Activated CD4-positive, alpha-beta T cell treated with anti-CD3 and anti-CD28 coated beads, Interleukin-10, Interleukin-2, amounts not matched to agents 100 ng/mL and 50 ng/mL, durations not matched to agents 16 hours and 8 hours (primary cell): ENCODE data around the gene CCDC87.
"Not testable (repeated sequence)": the region's sequence is repeated elsewhere in the genome, so short reads cannot be mapped to it uniquely, and the experiment has no call there.

ENCODE experiments used
- DNase-seq: peaks from one replicate; pipeline ENCODE4 v3.0.0-alpha.2; 2020

Gene CCDC87

DNA sequence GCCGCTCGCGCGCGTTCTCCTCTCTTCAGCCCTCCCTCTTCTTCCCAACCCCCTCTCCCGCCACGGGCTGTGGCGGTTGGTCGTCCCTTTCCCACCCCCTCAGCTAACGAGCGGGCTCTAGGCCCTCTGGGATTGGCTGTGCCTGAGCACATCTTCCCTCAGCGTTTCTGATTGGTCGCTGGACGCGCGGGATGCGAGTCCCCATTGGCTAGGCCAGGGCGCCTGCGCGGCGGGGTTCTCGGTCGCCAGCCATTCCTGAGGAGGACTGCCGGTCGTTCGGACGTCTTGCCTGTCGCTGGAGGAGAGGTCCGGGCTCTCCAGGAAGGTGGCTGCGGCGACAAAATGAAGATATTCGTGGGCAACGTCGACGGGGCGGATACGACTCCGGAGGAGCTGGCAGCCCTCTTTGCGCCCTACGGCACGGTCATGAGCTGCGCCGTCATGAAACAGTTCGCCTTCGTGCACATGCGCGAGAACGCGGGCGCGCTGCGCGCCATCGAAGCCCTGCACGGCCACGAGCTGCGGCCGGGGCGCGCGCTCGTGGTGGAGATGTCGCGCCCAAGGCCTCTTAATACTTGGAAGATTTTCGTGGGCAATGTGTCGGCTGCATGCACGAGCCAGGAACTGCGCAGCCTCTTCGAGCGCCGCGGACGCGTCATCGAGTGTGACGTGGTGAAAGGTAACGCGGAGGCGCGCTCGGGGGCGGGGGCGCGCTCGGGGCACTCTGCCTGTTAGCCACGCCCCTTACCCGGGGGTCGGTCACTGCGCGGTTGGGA, 23.7 kb upstream of the CCDC87 start, which contains the start of gene RBM14:
Gene RBM14 (plus strand): TSS at position 252 of the 776 bp plus-strand sequence. CDS start 91 bp downstream, at position 343.
- peak; percentile 100 for DNase-seq

DNA sequence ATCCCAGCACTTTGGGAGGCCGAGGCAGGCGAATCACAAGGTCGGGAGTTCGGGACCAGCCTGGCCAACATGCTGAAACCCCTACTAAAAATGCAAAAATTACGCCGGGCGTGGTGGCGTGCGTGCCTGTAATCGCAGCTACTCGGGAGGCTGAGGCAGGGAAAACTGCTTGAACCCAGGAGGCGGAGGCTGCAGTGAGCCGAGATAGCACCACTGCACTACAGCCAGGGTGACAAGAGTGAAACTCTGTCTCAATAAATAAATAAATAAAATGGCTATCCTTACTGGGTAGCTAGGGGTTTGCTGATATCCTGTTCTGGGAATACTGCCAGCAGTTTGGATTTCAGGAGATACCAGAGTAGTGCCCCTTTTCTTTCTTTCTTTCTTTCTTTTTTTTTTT, 21.2 kb upstream of the CCDC87 start:
- no peak for DNase-seq

DNA sequence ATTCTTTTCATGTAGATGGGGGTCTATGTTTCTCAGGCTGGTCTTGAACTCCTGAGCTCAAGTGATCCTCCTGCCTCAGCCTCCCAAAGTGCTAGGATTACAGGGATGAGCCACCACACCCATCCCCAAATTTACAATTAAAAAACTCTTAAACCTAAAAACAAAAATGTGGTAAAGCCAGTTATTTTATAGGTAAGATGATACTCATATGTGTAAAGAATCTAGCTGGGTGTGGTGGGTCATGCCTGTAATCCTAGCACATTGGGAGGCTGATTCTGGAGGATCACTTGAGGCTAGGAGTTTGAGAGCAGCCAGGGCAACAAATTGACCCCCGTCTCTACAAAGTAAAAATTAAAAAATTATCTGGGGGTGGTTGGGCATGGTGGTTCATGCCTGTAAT, 19.6 kb upstream of the CCDC87 start:
- DNase-seq: no peak

DNA sequence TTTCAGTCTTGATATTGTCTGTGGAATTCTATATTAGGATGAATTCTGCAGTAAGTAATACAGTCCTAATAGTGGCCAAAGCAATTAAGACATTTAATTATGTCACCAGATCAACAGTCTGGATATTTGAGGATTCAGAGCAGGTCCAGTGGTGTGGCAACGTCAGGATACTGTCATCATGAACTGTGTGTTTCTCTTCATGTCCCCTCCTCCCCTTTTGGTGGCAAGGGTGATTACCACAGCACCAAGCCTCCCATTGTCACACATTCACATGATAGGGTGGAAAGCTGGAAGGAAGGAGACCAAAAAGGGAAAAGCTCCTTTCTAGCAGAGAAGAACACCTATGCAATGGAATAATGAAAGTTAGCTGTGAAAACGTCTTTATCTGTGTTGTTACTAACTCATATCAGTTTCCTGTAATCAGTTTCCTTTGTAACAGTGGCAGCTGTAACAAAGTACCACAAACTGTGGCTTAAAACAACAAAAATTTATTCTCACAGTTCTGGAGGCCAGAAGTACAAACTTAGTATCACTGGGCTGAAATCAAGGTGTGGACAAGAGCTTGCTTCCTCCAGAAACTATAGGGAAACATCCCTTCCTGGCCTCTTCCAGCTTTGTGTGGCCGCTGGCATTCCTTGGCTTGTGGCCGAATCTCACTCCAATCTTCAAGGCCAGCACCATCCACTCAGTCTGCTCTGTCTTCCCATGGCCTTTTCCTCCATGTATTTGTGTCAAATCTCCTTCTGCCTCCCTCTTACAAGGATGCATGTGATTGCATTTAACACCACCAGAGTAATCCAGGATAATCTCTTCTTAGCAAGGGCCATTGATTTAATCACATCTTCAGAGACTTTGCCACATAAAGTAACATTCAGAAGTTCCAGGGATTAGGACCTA, 17.1 kb upstream of the CCDC87 start:
- DNase-seq: no peak

DNA sequence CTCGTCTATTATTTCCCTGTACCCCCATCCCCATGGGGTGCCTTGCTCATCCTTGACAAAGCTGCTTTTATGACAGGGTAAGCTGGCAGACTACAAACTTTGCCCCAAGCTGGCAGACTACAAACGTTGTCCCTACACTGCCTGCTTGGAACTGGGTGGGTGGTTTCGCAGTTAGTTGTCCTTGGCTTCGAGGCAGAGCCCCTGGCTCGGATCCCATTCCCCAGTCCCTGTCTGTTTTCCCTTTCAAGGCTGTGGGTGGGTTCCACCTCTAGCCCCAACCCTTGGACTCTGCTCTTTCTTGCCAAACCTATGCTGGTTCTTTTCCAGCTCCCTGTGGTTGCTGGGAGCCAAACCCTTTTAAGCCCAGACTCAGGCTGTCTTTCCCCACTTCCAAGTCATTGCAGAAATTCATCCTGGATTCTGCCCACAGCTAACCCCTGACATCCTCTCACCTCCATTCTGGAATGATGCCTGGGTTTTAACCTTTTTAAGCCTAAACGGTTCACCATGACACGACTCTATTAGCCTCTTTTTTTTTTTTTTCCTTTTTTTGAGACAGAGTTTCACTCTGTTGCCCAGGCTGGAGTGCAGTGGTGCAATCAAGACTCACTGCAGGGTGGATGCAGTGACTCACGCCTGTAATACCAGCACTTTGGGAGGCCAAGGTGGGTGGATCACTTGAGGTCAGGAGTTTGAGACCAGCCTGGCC, 14.4 kb upstream of the CCDC87 start:
- no peak for DNase-seq

DNA sequence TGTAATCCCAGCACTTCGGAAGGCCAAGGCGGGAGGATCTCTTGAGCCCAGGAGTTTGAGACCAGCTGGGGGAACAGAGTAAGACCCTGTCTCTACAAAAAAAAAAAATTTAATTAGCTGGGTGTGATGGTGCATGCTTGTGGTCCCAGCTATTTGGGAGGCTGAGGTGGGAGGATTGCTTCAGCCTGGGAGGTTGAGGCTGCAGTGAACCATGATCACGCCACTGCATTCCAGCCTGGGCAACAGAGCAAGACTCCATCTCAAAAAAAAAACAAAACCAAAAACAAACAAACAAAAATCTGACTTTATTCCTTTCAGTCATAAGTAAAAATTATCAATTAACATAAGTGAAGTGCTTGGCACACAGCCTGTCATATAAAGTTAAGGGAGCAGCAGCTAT, 13.7 kb upstream of the CCDC87 start:
- not testable (repeated sequence) for DNase-seq

DNA sequence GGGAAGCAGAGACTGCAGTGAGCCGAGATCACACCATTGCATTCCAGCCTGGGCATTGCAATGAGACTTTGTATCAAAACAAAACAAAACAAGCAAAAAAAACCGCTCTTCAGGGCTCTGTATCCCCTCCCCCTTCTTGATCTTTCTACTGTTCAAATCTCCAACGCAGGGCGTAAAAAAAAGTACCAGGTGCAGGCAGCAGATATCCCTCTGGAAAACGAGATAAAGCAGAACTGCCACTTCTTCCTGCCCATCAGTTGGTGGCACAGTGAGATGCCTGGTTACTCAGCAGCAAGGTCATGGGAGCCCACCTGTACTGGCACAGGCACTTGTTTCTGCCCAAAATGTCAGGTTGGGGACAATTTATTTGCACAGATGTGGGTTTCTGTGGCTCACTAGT, 11.3 kb upstream of the CCDC87 start:
- no peak for DNase-seq

DNA sequence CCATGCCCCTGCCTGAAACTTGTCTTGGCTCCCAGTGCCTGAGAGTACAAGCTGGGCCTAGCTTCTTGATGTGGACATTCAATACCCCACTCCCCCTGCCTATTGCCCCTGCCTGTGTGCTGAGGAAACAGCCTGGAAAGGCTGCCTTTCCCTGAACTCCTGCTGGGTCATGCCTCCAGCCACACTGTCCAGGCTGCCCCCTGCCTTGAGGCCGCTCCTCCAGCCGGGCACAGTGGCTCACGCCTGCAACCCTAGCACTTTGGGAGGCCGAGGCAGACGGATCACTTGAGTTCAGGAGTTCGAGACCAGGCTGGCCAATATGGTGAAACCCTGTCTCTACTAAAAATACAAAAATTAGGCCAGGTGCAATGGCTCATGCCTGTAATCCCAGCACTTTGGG, 10.2 kb upstream of the CCDC87 start:
- no peak for DNase-seq

DNA sequence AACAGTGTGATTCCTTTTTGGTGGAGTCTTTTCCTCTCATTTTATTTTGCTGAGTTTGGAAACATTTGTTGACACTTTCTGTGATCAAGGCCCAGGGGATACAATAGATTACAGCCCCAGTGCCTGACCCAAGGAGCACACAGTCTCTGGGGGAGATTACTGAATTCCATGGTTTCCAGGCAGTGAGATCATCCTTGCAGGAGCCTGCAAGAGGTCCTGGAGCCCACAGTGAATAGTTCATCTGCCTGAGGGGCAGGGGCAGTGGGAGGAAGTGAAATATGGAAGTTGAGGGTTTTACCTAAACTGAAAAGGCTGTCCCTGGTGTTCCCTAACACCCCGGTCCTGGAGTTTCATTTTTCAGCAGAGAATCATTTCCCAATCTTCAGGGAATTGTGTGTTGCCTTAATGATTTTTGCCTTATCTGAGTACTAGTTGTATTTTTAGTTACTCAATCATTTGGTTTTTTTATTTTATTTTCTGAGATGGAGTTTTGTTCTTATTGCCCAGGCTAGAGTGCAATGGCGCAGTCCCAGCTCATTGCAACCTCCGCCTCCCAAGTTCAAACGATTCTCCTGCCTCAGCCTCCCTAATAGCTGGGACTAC, 7.9 kb upstream of the CCDC87 start:
- no peak for DNase-seq

DNA sequence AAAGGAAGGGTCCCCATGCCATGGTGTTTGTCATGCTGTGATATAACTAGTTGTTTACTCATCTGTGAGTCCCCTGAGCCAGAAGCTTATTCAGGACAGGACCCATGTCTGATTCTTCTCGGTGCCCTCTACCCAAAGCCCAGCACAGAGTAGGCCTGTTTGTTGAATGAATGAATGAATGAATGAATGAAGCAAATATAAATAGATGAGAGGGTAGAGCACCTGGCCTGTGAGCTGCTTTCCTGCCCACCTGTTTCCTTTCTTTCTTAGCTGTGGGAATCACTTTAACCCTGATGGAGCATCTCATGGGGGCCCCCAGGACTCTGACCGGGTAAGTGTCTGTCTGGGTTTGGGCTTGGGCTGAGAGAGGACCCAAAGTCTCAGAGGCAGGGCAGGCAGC, 7.4 kb upstream of the CCDC87 start:
- no peak for DNase-seq

DNA sequence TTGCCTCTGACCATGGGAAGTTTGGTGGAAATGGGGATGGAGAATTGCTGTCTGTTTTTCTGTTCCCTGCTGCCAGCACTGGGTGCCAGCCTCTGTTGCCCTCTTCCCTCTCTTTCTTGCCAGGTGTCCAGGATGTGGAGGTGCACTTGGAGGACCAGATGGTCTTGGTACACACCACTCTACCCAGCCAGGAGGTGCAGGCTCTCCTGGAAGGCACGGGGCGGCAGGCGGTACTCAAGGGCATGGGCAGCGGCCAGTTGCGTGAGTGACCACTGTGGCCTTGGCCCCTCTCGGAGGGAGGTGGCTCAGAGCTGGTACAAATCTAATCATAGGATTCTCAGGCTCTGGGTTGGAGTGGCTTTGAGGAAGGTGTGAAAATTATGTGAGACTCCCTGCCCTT, 6.1 kb upstream of the CCDC87 start:
- no peak for DNase-seq

DNA sequence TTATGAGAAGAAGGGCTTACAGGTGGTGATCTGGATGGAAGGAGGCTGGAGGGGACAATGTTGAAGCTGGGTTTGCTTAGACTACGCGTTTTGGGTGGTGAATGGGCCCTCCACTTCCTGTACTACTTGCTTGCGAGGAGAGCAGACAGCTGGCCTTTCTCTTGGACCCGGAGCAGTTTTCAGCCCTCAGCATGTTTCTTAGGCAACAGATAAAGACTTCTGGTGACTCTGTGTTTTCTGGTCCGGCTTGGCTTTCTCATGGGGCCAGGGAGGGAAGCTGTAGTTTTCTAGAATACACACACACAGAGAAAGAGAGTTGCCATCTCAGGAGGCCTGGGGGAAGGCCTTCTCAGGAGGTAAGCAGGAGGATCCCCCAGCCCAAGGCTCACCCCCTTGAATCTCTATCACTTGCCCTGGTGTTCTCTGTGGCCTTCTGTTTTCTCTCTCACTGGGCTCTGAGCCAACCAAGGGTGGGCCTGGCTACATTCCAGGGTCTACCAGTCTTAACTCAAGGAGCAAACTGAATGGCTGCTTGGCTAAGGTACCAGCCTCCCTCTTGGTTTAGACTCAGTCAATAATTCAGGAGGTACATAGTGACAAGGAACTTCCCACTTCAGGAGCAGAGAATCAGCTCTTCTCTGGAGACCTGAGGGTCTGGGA, 2.5 kb upstream of the CCDC87 start:
- DNase-seq: no peak

DNA sequence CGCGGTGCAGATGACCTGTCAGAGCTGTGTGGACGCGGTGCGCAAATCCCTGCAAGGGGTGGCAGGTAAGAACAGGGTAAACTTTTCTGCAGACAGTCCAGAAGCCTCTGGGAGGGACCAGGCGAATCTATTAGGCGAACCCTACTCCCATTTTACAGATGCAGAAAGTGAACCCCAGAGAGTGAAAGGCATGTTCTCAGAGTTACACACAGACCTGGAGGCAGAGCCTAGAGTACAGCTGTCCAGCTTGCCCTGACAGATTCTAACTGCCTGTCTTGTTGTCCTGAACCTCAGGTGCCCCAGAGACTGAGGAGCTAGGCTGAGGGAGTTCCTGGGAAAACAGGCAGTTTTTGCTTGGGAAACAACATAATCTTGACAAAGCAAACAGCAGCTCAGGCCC, 787 bp upstream of the CCDC87 start:
- no peak for DNase-seq

DNA sequence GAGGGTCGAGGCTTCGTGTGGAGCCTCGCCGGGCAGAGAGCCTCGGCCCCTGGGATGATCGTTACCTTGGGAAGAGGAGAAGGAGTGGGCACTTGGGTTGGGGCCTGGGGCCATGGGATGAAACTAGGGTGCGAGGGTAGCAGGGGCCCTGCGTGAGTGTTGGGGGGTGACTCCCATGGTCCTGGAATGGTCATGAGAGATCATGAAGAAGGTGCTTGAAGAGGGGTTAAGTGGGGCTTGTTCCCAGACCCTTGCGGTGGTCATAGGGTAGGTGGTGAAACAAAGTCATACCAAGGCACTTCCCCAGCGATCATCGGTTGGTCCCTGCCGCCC, 406 bp upstream of the CCDC87 start:
- no peak for DNase-seq

DNA sequence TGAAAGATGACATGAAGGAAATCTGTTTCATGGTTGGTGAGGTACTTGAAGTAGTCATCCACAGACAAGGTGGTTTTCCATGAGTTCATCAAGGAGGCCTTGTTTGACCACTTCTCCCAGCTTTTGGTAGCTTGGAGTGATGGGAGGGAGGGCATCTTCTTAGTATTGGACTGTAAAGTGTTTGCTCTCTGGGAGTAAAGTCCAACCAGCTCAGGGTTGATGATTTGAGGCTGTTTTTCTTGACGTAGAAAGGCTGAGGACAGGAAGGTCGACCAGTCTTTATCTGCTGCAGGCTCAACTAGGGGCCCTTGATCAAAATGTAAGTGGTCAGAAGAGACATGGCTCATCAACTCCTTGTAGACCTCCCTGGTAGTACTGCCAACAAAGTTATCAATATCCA, 1.7 kb downstream of the CCDC87 start:
- DNase-seq: no peak

DNA sequence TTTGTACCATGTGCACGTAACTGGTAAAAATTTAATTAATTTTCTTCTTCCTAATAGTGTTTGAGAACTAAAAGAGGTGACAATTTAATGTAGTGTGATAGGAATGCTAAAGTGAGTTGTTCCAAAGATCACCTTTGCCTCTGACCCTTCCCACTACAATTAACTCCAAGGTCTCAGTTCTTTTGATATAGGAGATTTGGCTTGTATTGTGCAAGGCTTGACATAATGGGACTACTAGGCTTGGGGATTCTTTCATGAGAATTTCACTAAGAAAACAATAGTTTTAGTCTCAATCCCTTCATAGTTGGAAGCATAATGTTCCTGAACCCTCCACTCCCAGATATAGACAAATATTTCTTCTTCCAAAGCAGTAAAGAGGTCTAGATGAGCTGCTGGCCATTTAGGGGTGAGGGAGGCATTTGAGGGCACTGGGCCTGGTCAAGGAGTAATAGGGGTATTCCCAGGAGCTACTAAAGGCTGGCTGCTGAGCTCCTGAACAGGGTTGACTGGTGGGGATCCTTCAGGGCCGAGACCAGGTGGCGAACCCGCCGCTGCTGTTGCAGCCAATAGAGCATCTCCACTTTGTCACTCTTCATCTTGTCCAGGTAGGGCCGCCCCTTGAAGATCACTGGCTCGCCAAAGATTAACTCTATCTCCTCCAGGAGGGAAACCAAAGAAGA, 2.7 kb downstream of the CCDC87 start:
- DNase-seq: no peak

DNA sequence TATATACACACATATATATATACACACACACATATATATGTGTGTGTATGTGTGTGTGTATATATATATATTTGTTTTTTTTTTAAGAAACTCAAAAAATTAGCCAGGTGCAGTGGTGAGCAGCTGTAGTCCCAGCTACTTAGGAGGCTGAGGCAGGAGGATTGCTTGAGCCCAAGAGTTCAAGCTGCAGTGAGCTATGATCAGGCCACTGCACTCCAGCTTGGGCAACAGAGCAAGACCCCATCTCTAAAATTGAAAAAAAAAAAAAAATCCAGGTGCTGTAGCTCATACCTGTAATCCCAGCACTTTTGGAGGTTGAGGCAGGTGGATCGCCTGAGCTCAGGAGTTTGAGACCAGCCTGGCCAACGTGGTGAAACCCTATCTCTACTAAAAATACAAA, 3.5 kb downstream of the CCDC87 start:
- DNase-seq: not testable (repeated sequence)

DNA sequence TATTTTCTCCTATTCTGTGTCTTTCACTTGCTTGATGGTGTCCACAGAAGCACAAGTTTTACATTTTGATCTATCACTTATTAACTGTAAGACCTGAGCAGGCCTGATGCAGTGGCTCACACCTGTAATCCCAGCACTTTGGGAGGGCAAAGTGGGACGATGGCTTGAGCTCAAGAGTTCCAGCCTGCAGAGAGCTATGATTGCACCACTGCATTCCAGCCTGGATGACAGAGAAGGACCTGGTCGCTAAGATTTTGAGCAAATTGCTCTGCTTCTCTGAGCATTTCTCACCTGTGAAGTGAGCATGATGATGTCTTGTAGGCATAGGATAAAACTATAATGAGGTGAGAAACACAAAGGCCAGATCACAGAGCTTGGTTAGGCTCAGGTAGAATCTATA, 6.7 kb downstream of the CCDC87 start:
- no peak for DNase-seq

DNA sequence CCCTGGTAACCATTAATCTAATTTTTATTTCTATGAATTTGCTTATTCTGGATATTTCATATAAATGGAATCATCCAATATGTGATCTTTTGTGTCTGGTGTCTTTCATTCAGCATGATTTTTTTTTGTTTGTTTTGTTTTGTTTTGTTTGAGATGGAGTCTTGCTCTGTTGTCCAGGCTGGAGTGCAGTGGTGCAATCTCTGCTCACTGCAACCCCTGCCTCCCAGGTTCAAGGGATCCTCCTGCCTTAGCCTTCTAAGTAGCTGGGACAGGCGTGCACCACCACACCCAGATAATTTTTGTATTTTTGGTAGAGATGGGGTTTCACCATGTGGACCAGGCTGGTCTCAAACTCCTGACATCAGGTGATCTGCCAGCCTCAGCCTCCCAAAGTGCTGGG, 7.4 kb downstream of the CCDC87 start:
- not testable (repeated sequence) for DNase-seq

DNA sequence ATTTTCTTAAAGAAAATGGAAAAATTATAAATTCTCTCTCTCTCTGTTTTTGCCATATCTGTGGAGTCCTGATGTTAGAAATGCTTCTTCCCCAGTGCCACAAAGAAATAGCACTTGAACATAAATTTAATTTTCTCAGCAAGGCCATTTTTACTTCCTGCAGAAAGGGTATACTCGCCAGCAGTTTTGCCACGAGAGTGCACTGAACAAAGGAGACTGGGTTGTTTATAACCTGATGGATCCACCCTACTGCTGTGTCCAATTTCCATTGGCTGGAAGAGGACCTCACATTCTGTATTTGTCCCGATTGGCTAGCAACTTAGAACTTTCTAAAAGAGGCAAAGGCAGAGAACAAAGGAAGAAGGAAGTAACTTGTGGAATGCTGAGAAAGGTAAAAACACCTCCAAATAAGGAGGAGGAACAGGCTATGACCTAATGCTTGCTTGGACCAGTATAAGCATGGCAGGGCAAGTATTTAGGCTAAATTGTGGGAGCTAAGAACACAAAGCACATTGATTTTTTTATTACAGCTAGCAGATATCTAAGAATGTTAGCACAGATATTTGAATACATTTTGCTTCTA, 10.2 kb downstream of the CCDC87 start:
- DNase-seq: not testable (repeated sequence)

DNA sequence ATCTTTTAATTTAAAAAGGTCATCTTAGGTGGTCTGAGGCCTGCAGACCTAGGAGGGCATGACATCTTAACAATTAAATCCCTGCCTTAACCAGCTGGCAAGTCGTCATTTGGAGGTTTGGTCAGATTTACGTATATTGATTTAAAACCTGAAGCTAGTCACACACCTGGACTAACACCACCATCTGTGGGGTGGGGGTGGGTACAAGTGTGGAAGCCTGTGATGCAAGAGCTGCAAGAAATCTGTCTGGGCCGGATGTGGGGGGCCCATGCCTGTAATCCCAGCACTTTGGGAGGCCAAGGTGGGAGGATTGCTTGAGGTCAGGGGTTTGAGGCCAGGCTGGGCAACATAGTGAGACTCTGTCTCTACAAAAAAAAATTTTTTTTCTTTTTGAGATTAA, 11.6 kb downstream of the CCDC87 start:
- no peak for DNase-seq

DNA sequence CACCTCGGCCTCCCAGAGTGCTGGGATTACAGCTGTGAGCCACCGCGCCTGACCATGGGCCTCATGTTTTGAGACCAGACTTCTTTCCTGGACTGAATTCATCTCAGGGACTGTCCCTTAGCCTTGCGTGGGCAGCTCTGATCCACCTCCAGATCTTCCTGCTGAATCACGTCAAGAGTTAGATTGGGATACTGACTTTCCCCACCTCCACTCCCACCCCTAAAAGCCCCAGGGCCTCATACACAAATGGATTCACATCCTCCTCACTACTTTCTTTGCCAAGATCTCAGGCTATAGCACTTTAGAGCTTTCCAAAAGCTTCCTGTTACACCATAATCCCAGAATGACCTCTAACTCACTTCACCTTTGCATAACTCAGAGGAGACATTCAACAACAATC, 12.1 kb downstream of the CCDC87 start:
- no peak for DNase-seq
